Dedifferentiated amniotic fluid mesenchymal stem cell (primary cell): ENCODE data around the gene COL28A1.

Source experiments
- DNase-seq: peaks from one replicate; pipeline ENCODE4 v3.0.0-alpha.2; 2016; ENCODE audit errors: extremely low spot score

The COL28A1 gene

DNA sequence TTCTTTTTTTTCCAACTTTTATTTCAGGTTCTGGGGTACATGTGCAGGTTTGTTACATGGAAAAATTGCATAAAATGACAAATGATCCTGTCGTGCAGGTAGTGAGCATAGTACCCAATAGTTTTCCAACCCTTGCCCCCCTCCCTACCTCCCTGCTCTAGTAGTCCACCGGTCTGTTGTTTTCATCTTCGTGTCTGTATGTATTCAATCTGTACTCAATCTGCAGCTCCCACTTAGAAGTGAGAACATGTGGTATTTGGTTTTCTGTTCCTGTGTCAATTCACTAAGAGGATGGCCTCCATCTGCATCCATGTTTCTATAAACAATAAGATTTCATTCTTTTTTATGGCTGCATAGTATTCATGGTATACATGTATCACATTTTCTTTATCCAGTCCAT, 202.1 kb downstream of the COL28A1 start:
- no peak for DNase-seq

DNA sequence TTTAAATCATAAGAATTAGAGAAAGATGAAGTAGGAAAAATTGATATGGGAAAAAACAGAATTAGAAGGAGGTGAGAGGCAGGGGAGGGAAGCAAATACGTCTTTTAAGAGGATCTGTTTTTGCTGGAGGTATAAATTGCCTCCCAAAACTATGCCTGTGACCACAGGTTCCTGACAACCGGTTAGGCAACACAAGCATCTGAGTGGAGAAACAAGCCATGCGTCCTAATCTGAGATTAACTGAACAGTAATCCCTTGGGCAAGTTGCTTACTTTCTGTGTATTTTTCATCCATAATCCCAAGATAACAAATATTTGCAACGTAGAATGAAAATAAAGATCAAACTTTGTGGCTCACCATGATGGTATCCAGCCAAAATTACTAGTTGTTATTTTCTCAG, 204.2 kb downstream of the COL28A1 start:
- no peak for DNase-seq

DNA sequence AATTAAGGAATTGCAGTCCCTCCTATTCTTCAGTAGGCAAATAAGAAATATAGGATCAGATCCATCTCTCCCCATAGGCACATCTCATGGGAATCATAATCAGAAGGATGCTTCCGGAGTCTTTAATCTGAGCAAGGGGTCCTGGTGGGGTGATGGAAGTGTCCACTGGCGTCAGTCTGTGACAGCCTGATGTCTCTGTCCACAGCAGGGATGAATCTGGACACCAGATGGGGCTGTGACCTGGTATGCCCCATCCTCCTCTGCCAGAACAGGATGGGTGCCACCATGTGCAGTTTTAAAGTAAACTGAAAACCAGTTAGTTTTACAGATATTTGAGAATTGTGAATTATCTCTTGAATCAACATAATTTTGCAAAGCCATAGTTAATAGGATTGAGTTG, 204.7 kb downstream of the COL28A1 start:
- no peak for DNase-seq

DNA sequence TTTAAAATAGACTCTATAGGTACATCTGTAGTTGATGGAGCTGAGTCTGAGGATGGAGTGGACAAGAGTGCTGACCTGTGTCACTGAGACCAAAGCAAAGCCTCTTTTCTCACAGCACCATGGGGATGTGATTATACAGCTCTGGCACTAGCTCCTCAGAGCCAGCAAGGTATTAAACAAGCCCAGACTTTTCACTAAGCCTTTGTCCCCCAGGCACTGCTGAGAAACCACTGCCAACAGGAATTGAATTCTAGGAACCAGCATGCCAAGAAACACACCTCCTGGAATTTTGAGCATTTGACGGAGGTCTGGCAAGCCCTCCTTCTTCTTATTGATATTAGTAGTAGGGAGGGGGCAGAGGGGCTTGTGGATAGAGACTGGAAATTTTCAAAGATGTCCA, 206.3 kb downstream of the COL28A1 start:
- no peak for DNase-seq

DNA sequence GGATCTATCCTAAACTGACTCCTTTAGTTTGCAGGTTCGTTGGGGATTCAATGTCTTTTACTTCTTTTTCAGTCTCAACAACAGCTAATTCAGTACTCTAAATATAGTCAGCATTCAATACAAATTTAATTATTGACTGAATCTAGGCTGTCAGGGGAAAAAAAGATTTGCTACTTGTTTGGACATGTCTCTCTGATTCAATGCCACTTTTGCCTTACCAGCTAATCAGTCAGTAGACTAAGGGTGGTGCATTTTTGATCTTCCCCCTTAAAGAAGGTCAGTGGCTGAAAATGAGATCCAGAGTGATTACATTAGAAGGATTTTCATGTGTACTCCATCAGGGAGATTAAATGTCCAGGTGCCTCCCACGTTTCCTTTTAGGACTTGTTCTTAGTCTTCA, 208.2 kb downstream of the COL28A1 start:
- no peak for DNase-seq

DNA sequence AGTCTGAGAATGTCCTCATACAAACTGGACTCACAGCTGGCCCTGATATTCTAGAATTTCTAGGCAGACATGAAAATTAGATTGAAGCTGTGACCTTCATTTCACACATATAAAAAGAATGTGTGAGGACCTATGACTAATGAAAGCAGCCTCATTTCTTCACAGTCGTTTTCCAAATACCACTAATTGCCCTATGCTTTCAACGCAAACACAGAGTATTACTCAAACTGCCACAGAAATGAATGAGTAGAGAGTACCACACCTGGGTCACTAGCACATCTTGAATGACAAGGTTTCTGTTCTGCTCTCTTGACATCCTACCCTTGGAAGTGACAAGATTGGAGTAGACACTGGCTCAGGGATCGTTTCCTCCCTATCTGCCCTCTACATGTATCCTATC, 211.0 kb downstream of the COL28A1 start:
- no peak for DNase-seq

DNA sequence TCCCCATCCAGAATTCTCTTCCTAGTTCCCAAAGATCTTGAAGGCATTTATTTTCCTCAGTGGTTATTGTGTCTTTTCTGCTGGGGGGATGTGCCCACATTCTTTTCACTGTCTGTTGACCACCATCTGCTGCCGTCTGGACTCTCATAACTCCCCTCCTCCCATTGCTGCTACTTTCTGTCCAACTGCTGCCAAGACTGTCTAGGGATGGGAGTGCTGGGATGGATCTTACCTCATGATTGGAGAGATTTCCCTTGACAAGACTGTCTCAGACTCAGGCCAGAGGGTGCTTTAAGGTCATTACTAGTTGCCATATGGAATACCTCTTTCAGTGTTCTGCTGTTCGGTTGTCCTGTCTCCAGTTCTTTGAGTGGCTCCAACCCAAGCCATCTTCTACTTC, 211.8 kb downstream of the COL28A1 start:
- DNase-seq: no peak

DNA sequence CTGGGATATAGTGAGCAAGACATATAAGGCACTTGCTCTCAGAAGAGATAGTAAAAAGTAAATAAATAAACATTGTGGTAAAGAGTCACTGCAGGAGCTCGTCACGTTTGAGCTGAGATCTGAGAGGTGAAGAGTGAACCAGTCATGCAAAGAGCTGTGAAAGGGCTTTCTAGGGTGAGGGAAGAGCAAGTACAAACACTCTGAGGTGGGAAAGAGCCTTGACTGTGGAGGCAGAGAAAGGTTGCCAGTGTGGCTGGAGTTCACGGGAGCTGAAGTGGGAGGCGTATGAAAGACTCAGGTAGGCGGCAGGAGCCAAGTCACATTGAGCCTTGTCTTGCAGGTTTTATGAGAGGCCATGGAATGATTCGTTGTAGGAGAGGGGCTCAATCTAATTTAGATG, 212.3 kb downstream of the COL28A1 start:
- DNase-seq: no peak

DNA sequence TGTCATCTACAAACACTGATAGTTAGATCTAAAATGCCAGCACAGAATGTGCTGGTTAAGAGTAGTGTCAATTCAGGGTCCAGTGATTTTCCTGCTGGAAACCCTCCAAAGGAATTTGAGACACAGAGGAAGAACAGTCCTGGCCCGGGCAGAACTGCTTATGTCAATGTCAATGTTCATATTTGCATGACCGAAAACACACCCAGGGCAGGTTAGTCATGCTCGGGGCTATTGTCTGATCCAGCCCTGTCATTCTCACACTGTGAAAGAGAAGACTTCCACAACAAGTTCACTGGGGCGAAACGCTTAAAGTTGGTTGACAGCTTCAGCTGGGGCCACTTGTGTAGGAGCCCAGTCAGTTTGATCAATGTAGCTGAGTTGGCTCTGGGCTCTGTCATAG, 214.0 kb downstream of the COL28A1 start:
- peak; percentile 49 for DNase-seq

DNA sequence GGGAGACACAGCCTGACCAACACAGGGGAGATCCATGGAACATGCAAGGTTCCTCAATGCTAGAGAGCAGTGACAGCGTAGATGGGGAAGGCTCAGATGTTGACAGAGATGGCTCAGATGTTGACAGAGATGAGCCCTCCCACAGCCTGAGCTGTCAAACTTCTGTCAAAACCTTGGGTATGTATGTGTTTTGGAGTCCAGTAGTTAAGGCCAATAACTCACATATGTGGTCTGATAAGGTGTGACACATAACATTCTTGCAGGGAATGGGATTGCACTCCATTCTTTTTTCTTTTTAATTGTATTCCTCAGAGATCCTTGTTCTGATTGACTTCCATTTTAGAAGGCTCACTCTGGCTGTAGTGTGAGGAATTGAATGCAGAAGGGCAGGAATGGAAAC, 217.1 kb downstream of the COL28A1 start:
- DNase-seq: no peak

DNA sequence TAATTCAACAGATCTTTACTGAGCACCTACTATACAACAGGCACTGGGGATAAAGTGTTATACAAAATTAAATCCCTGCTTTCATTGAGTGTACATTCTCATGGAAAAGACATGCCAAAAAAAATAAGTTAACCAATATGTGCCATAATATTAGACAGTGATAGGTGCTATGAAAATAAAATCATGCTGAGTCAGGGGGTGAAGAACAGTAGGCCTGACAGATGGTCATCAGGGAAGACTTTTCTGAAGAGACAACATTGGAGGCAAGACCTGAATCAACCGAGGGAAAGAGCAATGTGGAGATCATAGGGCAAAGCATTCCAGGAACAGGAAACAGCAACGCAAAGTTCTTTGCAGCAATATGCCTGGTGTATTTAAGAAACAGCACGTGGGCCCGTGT, 217.8 kb downstream of the COL28A1 start:
- DNase-seq: no peak

DNA sequence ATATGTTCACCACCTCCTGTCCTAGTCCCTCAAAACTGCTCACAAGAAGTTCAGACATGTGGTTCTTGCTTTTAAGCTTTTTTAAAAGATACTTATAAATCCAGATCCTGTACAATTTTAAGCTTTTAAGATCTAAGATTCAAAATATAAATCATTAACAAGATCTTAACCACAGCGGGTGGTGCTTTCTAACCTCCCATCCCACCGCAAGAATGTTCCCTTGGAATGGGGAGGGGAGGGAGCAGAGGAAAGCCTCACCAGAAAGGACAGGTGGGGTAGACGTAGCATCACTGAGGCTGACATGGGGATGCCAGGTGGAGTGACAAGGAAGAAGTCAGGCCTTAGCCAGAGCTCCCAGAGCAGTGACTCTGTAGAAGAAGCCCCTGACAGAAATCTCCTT, 219.8 kb downstream of the COL28A1 start:
- no peak for DNase-seq

DNA sequence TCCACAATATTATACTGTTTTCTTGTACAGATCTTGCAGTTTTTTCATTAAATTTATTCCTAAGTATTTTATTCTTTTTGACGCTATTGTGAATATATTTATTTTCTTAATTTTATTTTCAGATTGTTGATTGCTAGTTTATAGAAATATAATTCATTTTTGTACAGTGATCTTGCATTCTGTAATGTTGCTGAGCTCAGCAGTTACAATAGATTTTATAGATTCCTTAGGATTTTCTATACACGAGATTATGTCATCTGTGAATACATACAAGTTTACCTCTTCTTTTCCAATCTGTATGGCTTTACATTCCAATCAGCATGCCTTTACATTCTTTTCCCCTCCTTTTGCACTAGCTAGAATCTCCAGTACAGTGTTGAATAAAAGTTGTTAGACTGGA, 223.3 kb downstream of the COL28A1 start:
- DNase-seq: no peak

DNA sequence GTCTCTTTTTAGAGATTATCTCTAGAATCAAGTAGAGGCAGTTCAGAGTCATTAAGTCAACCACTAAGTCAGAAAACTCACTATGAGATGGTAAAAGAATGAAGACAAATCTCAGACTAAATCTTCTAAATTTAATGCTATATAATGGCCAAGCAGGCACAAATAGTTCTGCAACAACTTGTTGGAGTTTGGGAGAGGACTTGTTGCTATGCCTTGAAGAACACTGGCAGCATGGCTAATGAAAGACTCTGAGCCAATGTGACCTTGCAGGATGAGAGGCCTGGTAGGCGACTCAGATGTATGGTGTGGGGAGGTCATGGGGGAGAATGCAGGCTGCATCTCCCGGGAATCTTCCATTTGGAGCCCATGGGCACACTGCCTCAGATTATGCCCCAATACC, 224.7 kb downstream of the COL28A1 start:
- DNase-seq: no peak

DNA sequence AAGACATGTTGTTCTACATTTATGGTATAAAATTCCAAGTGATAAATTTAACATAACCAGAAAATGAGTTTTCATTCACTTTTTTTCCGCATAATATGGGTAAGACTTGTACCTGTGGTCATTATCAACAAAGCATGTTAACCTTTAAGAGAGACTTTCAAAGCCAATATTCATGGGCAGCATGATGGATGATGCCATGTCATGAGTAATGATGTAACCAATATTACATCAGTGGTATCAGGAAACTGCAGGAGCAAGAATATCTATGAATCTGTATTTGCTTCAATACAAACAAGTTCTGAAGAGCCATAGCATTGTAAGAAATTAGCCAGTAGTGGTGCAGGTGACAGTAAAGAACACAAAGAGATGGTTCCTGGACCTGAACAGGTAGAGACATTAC, 226.5 kb downstream of the COL28A1 start:
- DNase-seq: no peak
